ENCODE data around the gene BOLA1.
"Not testable (repeated sequence)": the region's sequence is repeated elsewhere in the genome, so short reads cannot be mapped to it uniquely, and the experiment has no call there.

Gene BOLA1

DNA sequence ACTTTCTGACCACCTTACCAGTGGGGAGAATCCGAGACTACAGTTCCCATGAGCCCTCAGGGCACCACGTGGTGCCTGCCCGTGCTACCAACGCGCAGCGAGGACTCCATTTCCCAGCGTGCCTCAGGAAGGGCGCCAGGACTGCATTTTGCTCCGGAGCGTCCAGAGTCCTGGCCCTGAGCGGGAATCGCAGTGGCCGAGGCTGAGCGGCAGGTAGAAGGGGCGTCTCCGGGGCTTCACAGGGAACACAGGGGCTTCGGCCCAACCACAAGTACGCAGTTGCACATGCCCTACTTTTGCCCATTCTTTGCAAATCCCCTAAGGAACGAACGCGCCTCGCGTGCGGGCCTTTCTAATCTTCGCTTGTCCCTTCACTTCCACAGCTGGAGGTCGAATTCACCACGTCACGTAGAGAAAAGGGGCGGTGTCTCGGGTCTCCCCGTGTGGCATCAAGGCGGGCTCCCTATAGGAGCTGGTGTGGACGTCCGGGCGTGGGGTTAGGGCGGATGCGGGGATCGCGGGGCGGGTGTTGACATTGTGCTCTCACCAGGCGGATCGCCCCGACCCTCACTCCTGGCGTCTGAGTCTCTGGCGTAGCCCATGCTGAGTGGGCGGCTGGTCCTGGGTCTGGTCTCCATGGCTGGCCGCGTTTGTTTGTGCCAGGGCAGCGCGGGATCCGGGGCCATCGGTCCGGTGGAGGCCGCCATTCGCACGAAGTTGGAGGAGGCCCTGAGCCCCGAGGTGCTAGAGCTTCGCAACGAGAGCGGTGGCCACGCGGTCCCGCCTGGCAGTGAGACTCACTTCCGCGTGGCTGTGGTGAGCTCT lies at the start of gene BOLA1:
TSS of gene BOLA1 (plus strand) at position 109 of the 825 bp plus-strand sequence. CDS start at position 601, 492 bp downstream.
- DNase-seq: peak; percentile 94

DNA sequence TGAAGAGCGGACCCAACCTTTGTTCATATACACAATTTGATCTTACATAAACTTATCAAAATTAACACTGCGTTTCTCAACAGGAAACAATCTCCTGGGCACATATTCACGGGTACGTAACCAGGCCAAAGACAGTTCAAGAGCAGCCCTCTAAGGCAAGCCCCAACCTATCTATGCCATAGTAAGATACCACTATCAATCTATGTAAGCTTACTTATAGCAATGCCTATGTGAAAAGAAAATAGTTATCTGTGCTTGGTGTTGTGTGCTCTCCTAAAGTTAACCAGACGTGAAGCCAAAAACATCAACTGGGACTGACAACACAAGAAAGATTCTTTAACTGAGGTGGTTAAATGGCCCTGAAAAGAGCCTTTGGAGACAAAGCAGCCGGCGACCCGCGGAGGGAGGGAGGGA lies 49.4 kb upstream of the BOLA1 start:
- no peak for DNase-seq

DNA sequence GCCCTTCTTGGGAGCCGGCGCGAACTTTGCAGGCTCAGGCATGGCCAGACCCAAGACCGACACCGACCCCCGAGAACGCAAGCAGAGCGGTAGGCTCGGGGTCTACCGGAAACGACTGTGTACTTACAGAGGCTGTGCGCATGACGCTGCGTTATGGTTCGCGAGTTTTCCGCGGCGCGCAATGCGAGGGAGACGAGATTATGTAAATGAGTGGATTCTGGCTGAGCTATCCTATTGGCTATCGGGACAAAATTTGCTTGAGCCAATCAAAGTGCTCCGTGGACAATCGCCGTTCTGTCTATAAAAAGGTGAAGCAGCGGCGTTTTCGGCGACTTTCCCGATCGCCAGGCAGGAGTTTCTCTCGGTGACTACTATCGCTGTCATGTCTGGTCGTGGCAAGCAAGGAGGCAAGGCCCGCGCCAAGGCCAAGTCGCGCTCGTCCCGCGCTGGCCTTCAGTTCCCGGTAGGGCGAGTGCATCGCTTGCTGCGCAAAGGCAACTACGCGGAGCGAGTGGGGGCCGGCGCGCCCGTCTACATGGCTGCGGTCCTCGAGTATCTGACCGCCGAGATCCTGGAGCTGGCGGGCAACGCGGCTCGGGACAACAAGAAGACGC lies 48.5 kb upstream of the BOLA1 start:
- not testable (repeated sequence) for DNase-seq

DNA sequence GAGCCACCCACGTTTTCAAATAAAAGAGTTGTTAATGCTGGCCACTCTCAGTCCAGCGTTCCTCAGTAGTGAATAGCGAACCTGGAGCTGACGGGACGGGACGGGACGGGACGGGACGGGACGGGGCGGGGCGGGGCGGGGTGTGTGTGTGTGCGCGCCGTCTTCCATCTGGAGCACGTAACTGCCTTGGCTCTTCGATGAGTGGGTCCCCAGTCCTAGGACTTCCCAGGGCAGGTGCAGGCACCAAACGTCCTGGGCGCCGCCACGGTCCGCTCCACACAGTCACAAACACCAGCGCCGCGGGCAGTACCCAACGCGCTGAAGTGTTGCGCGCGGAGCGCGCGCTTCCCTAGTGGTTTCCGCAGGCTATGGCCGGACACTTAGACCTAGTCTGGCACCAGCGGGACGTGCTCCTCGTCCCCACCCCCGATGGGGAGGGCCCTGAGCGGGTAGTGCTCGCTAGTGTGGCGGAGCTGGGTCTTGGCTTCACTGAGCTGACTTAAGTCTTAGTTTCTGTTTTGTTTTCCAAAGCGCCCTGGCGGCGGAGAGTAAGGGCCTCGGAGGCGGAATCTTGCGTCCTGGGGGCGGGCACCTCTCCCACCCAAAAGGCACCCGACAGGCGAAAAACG lies 47.7 kb upstream of the BOLA1 start:
- not testable (repeated sequence) for DNase-seq

- not testable (repeated sequence) for DNase-seq
Observed at GRCh38 chr1:149852263-149852662, 47.1 kb upstream of the BOLA1 start.

DNA sequence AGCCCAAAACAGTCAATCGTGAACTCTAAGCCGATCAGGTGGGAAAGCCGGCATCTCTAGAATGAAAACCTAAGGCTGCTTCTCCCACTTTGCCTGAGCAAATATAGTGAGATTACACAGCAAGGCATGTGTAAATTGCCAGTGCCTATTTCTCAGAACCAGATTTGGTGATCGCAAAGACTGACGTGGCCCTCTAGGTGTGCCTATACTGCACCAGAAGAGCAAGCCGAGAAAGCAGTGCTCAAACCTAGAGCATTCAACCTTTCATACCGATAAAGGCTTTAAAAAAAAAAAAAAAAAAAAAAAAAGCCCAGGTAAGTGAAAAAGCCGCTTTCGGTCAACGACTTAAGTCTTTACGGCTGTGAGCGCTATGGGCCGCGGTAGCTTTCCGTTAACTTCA lies 39.1 kb upstream of the BOLA1 start:
- not testable (repeated sequence) for DNase-seq

DNA sequence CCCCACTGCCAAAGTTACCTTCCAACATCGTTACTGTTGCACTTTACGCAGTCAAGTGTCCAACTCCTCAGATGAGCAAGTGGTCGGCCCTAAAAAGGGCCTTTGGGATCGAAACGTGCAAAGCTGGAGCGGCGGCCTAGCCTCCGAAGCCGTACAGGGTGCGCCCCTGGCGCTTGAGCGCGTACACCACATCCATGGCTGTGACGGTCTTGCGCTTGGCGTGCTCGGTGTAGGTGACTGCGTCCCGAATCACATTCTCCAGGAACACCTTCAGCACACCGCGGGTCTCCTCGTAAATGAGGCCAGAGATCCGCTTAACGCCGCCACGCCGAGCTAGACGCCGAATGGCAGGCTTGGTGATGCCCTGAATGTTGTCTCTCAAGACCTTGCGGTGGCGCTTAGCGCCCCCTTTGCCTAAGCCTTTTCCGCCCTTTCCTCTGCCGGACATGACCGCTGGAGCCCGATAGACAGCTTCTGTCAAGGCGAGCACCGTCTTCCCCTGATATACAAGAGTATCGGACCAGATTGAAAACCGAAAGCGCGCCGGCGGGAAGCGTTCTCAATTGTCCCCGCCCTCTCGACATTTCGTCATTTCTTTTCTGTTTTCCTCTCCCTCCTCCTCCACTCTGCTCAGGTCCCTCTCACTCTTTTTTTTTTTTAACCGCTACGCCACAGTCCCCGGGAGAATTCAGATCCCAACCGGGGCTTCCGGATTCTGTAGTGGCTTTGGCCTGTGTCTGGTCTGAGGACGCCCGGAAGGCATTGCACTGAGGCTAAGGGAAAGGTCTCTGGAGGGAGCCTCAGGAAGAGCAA lies 38.5 kb upstream of the BOLA1 start:
- not testable (repeated sequence) for DNase-seq

DNA sequence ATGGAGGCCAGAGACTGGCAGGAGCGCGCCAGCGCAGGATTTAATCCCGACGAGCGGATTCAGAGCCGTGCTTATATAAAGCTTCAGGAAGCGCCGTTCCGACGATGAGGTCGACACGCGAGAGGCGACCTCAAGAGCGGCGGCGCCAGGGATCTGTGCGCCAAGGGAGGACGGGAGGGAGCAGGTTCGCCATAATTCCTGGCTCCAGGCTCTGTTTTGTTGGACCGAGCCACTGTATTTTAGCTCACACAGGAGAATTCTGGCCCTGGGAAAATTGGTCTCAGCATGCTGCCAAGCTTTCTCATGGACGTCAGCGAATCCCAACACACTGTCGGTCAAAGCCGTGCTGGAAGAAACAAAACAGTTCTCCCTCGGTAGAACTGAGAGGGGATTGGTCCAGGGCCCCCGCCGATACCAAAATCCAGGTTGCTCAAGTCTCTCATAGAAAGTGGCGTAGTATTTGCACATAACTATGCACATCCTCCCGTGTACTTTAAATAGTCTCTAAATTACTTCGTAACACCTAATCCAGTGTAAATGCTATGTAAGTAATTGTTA lies 37.8 kb upstream of the BOLA1 start:
- not testable (repeated sequence) for DNase-seq

DNA sequence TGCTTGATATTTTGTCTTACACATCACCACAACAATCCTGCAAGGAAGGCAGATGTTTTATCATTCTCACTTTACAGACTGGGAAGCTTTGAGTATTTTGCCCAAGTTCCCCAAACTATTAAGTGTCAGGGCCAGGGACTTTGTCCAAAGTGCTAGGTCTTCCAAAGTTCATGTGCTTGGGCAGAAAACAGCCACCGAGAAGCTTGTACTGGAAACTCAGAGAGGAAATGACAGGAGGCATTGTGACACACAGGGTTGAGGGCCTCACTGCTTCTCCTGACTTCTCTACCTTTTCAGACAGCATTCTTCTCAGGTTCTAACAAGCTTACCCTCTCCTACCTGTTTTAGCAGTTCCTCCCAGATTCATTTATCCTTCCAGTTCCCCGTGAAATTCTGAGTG lies 32.5 kb upstream of the BOLA1 start:
- DNase-seq: not testable (repeated sequence)

GRCh38 chr1:149873060-149873459 lies 26.3 kb upstream of the BOLA1 start:
- not testable (repeated sequence) for DNase-seq

DNA sequence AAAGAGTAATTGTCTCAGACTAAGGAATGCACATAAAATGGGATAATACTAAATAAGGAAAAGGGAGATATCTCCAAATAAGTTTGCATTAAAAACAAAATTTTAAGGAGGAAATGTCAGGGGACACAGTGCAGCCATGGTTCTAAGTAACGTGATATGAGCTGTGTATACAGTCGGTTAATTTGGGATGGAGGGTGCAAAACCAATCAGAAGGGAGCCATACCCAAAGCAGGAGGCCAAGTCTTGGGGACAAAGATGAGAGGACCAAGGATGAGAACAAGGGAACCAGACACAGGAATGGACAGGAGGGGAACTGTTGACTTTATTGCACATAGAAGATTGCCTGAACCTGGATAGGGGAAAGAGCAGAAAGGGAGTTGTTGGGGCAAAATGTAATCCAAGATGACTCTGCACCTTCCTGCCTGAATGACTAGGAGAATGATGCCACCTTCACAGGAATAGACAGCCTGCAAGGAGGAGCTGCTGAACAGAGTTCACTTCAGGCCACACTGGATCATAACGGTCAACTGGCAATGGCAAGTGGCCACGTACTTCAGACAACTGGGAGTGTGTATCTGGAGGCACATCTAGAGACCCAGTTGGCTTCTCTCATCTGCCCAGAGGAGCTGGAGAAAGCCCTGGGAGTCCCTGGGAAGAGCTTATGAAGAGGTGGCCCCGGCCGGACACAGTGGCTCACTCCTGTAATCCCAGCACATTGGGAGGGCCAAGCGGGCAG lies 22.0 kb upstream of the BOLA1 start:
- no peak for DNase-seq

DNA sequence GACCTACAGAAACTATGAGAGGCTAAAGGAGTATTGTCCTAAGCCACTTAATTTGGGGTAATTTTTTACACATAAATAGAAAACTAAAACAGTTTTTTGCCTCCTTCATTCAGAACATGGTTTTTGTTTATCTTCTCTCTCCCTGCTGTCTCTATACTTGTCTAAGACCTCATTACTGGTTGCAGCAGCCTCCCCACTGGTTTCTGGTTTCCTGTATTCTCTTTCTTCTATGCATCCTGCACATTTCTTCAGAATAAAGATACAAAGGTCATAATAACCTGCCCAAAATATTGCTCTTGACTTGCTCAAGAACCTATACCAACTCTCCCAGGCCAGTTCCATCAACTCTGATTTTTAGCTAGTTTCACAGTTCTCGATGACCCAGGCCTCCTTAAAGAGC lies 19.8 kb upstream of the BOLA1 start:
- no peak for DNase-seq

DNA sequence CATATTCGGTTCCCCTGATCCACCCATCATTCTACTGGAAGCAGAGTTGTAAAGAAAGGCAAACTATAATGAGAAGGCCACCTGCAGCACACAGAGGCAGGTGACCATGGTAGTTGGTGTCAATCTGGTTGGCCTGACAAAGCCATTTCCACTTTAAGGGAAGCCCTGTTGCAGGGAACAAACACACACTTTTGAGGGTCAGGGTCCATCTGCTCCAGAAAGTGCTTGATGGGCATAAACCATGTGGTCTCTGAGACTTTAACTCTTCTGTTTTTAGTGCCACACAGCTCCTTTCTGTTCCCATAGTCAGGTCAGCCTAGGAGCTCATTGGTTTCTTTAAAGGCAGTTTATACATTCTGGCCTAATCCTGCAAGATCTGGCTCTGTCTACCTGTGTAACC lies 17.5 kb upstream of the BOLA1 start:
- DNase-seq: no peak

DNA sequence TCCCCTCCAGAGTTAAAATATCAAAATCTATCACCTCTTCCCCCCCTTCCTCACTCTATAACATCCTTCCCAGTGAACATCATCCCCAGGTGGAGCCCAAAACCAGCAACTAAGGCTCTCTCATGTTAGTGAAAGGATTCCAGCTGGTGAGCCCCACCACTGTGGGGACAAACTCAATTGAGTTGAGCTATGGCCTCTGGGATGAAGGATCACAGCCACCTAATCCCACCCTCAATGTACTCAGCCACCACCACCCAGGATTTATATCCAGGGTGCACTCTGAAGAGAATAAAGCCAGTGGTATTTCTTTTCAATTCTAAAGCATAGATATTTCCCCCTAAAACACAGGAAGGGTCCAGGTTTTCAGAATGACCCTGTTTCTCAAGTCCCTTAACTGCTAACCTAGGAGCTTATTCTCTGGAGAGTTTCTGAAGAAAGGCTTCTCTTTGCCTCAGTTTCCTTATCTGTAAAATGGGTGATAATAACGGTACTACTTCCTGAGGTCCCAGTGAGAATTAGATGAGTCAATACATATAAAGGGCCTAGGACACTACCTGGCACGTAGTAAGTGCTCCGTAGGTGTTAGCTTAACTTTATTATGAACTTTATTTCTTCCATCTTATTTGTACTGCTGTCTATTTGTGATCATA lies 15.6 kb upstream of the BOLA1 start:
- DNase-seq: no peak

GRCh38 chr1:149884433-149885338 lies 14.7 kb upstream of the BOLA1 start:
- DNase-seq: peak; percentile 35

DNA sequence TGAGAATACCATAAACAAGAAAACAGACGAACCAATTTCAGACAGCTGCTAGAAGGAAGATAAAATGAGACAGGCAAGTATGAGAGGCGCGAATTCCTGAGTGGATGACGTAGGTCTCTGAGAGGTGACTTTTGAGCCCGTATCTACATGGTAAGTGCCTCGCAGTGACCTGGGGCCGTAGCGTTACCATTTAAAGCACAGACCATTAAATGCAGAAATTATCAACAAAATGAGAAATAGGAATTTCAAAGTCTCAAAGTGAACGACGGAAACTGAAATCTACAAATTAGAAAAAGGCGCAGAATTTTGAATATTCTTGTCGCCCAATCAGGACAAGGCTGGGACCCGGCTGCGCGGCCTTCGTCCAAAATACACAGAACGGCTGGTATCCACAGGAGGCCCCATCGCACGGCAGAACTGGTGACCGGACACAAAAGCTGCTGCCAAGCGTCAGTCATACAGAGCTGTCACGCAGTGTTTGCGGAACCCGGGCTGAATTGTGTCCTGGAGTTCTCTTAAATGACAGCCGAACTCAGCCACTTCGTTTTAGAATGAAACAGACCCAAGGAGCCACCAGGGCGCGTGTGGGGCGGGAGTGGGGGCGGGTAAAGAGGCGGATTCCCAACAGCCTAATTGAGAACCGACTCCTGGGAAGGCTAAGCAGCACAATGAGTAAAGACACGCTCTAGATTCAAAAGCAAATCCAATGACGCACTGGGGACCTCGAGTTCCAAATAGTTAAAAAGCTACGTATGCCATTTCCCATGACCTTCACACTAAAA lies 13.8 kb upstream of the BOLA1 start:
- DNase-seq: peak; percentile 85

DNA sequence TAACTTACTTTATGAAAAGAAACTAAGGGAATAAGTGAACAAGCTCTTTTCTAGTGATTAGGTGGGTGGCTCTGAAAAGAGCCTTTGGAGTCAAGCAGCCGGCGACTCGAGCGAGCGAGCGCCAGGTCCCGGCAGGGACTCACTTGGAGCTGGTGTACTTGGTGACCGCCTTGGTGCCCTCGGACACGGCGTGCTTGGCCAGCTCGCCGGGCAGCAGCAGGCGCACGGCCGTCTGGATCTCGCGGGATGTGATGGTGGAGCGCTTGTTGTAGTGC lies 13.3 kb upstream of the BOLA1 start:
- DNase-seq: not testable (repeated sequence)

DNA sequence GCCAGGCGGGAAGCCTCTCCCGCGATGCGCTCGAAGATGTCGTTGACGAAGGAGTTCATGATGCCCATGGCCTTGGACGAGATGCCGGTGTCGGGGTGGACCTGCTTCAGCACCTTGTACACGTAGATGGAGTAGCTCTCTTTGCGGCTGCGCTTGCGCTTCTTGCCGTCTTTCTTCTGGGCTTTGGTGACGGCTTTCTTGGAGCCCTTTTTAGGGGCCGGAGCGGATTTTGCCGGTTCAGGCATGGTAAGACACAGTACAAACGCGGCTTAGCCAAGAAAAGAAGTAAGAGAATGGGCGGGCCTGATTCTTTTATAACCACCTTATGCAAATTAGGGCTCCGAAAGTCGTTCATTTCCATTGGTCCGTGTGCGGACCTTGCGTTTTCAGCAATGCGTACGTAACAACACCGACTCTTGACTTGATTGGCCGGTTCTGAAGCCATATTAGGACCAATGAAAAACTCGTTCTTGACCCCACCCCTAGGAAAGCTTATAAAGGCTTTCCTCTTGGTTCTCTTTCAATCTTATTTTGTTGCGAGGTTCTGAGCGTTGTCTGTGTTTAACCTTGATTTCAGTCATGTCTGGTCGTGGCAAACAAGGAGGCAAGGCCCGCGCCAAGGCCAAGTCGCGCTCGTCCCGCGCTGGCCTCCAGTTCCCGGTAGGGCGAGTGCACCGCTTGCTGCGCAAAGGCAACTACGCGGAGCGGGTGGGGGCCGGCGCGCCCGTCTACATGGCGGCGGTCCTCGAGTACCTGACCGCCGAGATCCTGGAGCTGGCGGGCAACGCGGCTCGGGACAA lies 12.8 kb upstream of the BOLA1 start:
- DNase-seq: peak; percentile 99

DNA sequence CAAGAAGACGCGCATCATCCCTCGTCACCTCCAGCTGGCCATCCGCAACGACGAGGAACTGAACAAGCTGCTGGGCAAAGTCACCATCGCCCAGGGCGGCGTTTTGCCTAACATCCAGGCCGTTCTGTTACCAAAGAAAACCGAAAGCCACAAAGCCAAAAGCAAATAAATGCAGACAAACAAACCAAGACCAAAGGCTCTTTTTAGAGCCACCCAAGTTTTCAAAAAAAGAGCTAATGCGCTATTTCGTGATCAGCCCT lies 12.2 kb upstream of the BOLA1 start:
- not testable (repeated sequence) for DNase-seq
